ENCODE data around the gene PSMB8.
A peak's percentile ranks its signal among the peaks of the same experiment; 100 is the strongest.
"Not testable (repeated sequence)": the region's sequence is repeated elsewhere in the genome, so short reads cannot be mapped to it uniquely, and the experiment has no call there.

PSMB8 gene

GRCh38 chr6:32843979-32844838 is at the start of gene PSMB8:
Gene PSMB8 (minus strand): TSS chr6:32844047. CDS start chr6:32843996, 51 bp downstream.
- DNase-seq: peak; percentile 98

- DNase-seq: peak in 1 of 2 experiments; percentile 30
Observed at GRCh38 chr6:32890831-32891230, 47.0 kb upstream of the PSMB8 start.

- no peak for DNase-seq
Observed at GRCh38 chr6:32889533-32889932, 45.7 kb upstream of the PSMB8 start.

GRCh38 chr6:32888576-32888975 is 44.7 kb upstream of the PSMB8 start:
- DNase-seq: no peak

GRCh38 chr6:32887616-32888015 is 43.8 kb upstream of the PSMB8 start:
- no peak for DNase-seq

GRCh38 chr6:32886681-32887383 is 43.0 kb upstream of the PSMB8 start:
- DNase-seq: no peak

- DNase-seq: peak; percentile 69 to 87
Observed at GRCh38 chr6:32885698-32886286, 41.9 kb upstream of the PSMB8 start.

- DNase-seq: no peak
Observed at GRCh38 chr6:32883789-32884188, 39.9 kb upstream of the PSMB8 start.

GRCh38 chr6:32882879-32883250 is 39.0 kb upstream of the PSMB8 start:
- DNase-seq: no peak

- not testable (repeated sequence) for DNase-seq
Observed at GRCh38 chr6:32880962-32881361, 37.1 kb upstream of the PSMB8 start.

- no peak for DNase-seq
Observed at GRCh38 chr6:32879691-32880090, 35.8 kb upstream of the PSMB8 start.

- DNase-seq: no peak
Observed at GRCh38 chr6:32876603-32877002, 32.8 kb upstream of the PSMB8 start.

- DNase-seq: not testable (repeated sequence)
Observed at GRCh38 chr6:32873947-32874346, 30.1 kb upstream of the PSMB8 start.

GRCh38 chr6:32868257-32868788 is 24.5 kb upstream of the PSMB8 start:
- DNase-seq: peak; percentile 77 to 85

- DNase-seq: no peak
Observed at GRCh38 chr6:32867554-32868256, 23.9 kb upstream of the PSMB8 start.

- peak; percentile 58 to 61 for DNase-seq
Observed at GRCh38 chr6:32867022-32867477, 23.2 kb upstream of the PSMB8 start.

GRCh38 chr6:32865724-32866443 is 22.0 kb upstream of the PSMB8 start:
- no peak for DNase-seq

- no peak for DNase-seq
Observed at GRCh38 chr6:32862725-32863124, 18.9 kb upstream of the PSMB8 start.

GRCh38 chr6:32860674-32861073 is 16.8 kb upstream of the PSMB8 start:
- DNase-seq: no peak

GRCh38 chr6:32858194-32858593 is 14.3 kb upstream of the PSMB8 start:
- no peak for DNase-seq

- DNase-seq: no peak
Observed at GRCh38 chr6:32857156-32857891, 13.5 kb upstream of the PSMB8 start.
